ENCODE results near the gene MFSD2A.
"Not testable (repeated sequence)": the region's sequence is repeated elsewhere in the genome, so short reads cannot be mapped to it uniquely, and the experiment has no call there.

The MFSD2A gene

GRCh38 chr1:40003156-40004093, 48.5 kb downstream of the MFSD2A start:
- no peak for DNase-seq (ENCODE audit: low spot score)

- no peak for DNase-seq (ENCODE audit: low spot score)
Observed at GRCh38 chr1:40004857-40005256, 49.9 kb downstream of the MFSD2A start.

GRCh38 chr1:40007481-40008034, 52.6 kb downstream of the MFSD2A start:
- DNase-seq (ENCODE audit: low spot score) = not testable (repeated sequence)

GRCh38 chr1:40011198-40011597, 56.3 kb downstream of the MFSD2A start:
- no peak for DNase-seq (ENCODE audit: low spot score)

- DNase-seq (ENCODE audit: low spot score) = no peak
Observed at GRCh38 chr1:40014253-40014706, 59.3 kb downstream of the MFSD2A start.

GRCh38 chr1:40014812-40015594, 60.1 kb downstream of the MFSD2A start:
- DNase-seq (ENCODE audit: low spot score) = no peak

- DNase-seq (ENCODE audit: low spot score) = no peak
Observed at GRCh38 chr1:40017951-40018575, 63.1 kb downstream of the MFSD2A start.
